ENCODE data around the gene PPP2R3A.

PPP2R3A gene

DNA sequence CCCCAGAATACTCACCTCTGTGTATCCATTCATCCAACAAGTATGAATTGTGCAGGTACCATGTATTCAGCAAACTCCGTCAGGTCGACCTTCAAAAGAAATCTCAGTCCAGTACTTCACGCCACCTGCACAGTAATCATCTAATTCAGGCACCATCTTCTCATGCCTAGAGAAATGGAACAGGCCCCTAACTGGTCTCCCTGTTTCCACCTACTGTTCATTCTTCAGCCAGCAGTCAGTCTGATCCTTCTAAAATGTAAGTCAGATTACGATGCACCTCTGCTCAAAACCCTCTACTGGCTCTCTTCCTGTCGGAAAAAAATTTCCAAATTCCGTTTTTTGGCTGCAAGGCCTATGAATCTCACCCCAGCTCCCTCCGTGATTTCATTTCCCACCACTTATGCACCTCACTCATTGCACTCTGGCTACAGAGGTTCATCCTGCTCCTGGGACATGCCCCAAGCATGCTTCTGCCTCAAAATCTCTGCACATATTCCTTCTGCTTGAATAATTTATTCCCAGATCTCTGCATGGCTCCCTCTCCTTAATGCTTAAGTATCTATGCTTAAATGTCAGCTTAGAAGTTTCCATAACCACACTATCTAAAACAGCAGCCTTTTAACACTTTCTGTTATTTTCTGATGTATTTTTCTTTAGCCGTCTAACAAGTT lies 47.5 kb upstream of the PPP2R3A start:
- Histone ChIP-seq H3K9me3 (replicated peaks in 1 of 2; ENCODE audit: control insufficient read depth in 2 of 2, insufficient read depth in 1 of 2, low read depth in 1 of 2, low read length in 2 of 2) (no peaks in the 10 kb centered on the region), H3K4me3 (ENCODE audit: low read length in 2 of 2) (no peak overlapping the region), H4K8ac (ENCODE audit: low read depth, low read length) (no peak overlapping the region), H2AFZ (ENCODE audit: low read length) (peak overlapping the region; percentile 69), H3K27ac (replicated peaks; ENCODE audit: low read length) (no peak overlapping the region), H2AK5ac (ENCODE audit: low read depth, low read length) (no peak overlapping the region), H2BK5ac (ENCODE audit: low read length) (no peak overlapping the region), H3K4me1 (ENCODE audit: control insufficient read depth in 2 of 2, insufficient read depth in 1 of 2, low read depth in 1 of 2, low read length in 2 of 2) (peaks cover 0 to 2% of the 10 kb centered on the region in 2 donors), H3K23ac (ENCODE audit: low read depth, low read length, poor library complexity) (no peak overlapping the region), H3K9ac (ENCODE audit: low read depth, low read length, poor library complexity) (no peak overlapping the region), H2BK120ac (ENCODE audit: low read depth, low read length) (no peak overlapping the region), H2BK12ac (ENCODE audit: low read length) (no peak overlapping the region), H3K27me3 (ENCODE audit: control insufficient read depth in 3 of 3, insufficient read depth in 3 of 3, low read depth in 1 of 3, low read length in 3 of 3) (no peaks in the 10 kb centered on the region), H3K4me2 (ENCODE audit: insufficient read depth, low read length, poor library complexity, severe bottlenecking) (no peak overlapping the region), H4K91ac (ENCODE audit: low read depth, low read length, poor library complexity) (no peak overlapping the region), H3K79me1 (ENCODE audit: low read depth, low read length) (no peaks in the 10 kb centered on the region), H3K18ac (ENCODE audit: low read length) (no peak overlapping the region), H3K36me3 (replicated peaks in 1 of 2; ENCODE audit: control insufficient read depth in 2 of 2, insufficient read depth in 2 of 2, low read length in 2 of 2) (no peaks in the 10 kb centered on the region), H2BK15ac (ENCODE audit: low read length) (no peak overlapping the region), H3K14ac (ENCODE audit: low read length) (no peak overlapping the region), H3K4ac (ENCODE audit: low read length) (no peak overlapping the region)
- DNase-seq (ENCODE audit: low spot score), result no peak
- no CpG with 5 or more reads among the region's 8 CpGs for WGBS, 2 donors (ENCODE audit: extremely low coverage in 2 of 2, insufficient read length in 2 of 2, insufficient replicate concordance in 1 of 2)

DNA sequence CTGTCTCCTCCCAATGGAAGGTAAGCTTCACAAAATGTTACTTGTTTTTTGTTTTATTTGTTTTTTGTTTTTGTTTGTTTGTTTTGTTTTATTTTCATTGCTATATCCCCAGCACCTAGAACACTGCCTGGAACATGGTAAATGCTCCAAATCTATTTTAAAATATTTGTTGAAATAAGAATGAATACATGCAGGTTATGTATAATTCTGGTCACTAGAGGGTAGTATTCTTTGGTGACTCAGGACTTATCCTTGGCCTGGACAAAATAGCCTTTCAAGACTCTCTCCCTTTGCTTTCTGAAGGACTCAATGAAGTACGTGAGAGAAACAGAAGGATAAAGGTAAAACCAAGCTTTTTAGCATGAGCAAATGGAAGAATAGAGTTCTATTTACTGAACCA lies 46.9 kb upstream of the PPP2R3A start:
- Histone ChIP-seq H2BK5ac (ENCODE audit: low read length) (no peak overlapping the region), H4K91ac (ENCODE audit: low read depth, low read length, poor library complexity) (no peak overlapping the region), H3K4ac (ENCODE audit: low read length) (no peak overlapping the region), H3K14ac (ENCODE audit: low read length) (no peak overlapping the region), H3K4me3 (ENCODE audit: low read length in 2 of 2) (no peak overlapping the region), H2AFZ (ENCODE audit: low read length) (peak overlapping the region; percentile 69), H3K79me1 (ENCODE audit: low read depth, low read length) (no peaks in the 10 kb centered on the region), H2BK12ac (ENCODE audit: low read length) (no peak overlapping the region), H3K36me3 (replicated peaks in 1 of 2; ENCODE audit: control insufficient read depth in 2 of 2, insufficient read depth in 2 of 2, low read length in 2 of 2) (no peaks in the 10 kb centered on the region), H3K9me3 (replicated peaks in 1 of 2; ENCODE audit: control insufficient read depth in 2 of 2, insufficient read depth in 1 of 2, low read depth in 1 of 2, low read length in 2 of 2) (no peaks in the 10 kb centered on the region), H3K9ac (ENCODE audit: low read depth, low read length, poor library complexity) (no peak overlapping the region), H3K4me1 (ENCODE audit: control insufficient read depth in 2 of 2, insufficient read depth in 1 of 2, low read depth in 1 of 2, low read length in 2 of 2) (peaks cover 0 to 2% of the 10 kb centered on the region in 2 donors), H3K18ac (ENCODE audit: low read length) (no peak overlapping the region), H4K8ac (ENCODE audit: low read depth, low read length) (no peak overlapping the region), H3K23ac (ENCODE audit: low read depth, low read length, poor library complexity) (no peak overlapping the region), H3K4me2 (ENCODE audit: insufficient read depth, low read length, poor library complexity, severe bottlenecking) (no peak overlapping the region), H2AK5ac (ENCODE audit: low read depth, low read length) (no peak overlapping the region), H3K27me3 (ENCODE audit: control insufficient read depth in 3 of 3, insufficient read depth in 3 of 3, low read depth in 1 of 3, low read length in 3 of 3) (no peaks in the 10 kb centered on the region), H2BK120ac (ENCODE audit: low read depth, low read length) (no peak overlapping the region), H2BK15ac (ENCODE audit: low read length) (no peak overlapping the region), H3K27ac (replicated peaks; ENCODE audit: low read length) (no peak overlapping the region)
- peak; percentile 11 for DNase-seq (ENCODE audit: low spot score)
- WGBS, 2 donors (ENCODE audit: extremely low coverage in 2 of 2, insufficient read length in 2 of 2, insufficient replicate concordance in 1 of 2), result no CpG with 5 or more reads among the region's 1 CpG

DNA sequence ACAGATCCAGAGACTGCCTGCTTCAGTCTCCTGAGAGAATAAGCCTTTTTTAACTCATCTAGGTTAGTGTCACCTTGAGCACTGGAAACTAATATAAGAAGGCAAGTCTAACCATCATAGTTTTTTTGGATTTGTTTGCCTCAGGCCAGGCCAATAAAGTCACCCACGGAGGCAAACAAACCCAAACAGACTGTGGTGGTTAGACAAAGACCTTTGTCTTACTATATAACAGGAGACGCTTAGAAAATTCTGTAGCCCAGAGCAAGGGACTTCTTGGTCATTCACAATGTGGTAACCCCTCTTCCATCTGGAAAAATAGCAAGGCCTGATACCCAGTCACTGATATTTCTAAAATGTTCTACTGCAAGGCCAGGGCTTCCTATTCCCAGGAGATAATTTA lies 45.3 kb upstream of the PPP2R3A start:
- Histone ChIP-seq H2BK5ac (ENCODE audit: low read length) (no peak overlapping the region), H2BK15ac (ENCODE audit: low read length) (no peak overlapping the region), H2AFZ (ENCODE audit: low read length) (no peak overlapping the region), H3K18ac (ENCODE audit: low read length) (no peak overlapping the region), H3K14ac (ENCODE audit: low read length) (no peak overlapping the region), H2AK5ac (ENCODE audit: low read depth, low read length) (no peak overlapping the region), H3K9me3 (replicated peaks in 1 of 2; ENCODE audit: control insufficient read depth in 2 of 2, insufficient read depth in 1 of 2, low read depth in 1 of 2, low read length in 2 of 2) (no peaks in the 10 kb centered on the region), H2BK120ac (ENCODE audit: low read depth, low read length) (no peak overlapping the region), H3K23ac (ENCODE audit: low read depth, low read length, poor library complexity) (no peak overlapping the region), H3K79me1 (ENCODE audit: low read depth, low read length) (no peaks in the 10 kb centered on the region), H3K9ac (ENCODE audit: low read depth, low read length, poor library complexity) (no peak overlapping the region), H3K4me3 (ENCODE audit: low read length in 2 of 2) (no peak overlapping the region), H4K91ac (ENCODE audit: low read depth, low read length, poor library complexity) (no peak overlapping the region), H3K4ac (ENCODE audit: low read length) (no peak overlapping the region), H3K27ac (replicated peaks; ENCODE audit: low read length) (no peak overlapping the region), H2BK12ac (ENCODE audit: low read length) (no peak overlapping the region), H4K8ac (ENCODE audit: low read depth, low read length) (no peak overlapping the region), H3K36me3 (replicated peaks in 1 of 2; ENCODE audit: control insufficient read depth in 2 of 2, insufficient read depth in 2 of 2, low read length in 2 of 2) (no peaks in the 10 kb centered on the region), H3K4me1 (ENCODE audit: control insufficient read depth in 2 of 2, insufficient read depth in 1 of 2, low read depth in 1 of 2, low read length in 2 of 2) (peaks cover 0 to 2% of the 10 kb centered on the region in 2 donors), H3K27me3 (ENCODE audit: control insufficient read depth in 3 of 3, insufficient read depth in 3 of 3, low read depth in 1 of 3, low read length in 3 of 3) (no peaks in the 10 kb centered on the region), H3K4me2 (ENCODE audit: insufficient read depth, low read length, poor library complexity, severe bottlenecking) (no peak overlapping the region)
- DNase-seq (ENCODE audit: low spot score), result no peak
- no CpG with 5 or more reads among the region's 2 CpGs for WGBS, 2 donors (ENCODE audit: extremely low coverage in 2 of 2, insufficient read length in 2 of 2, insufficient replicate concordance in 1 of 2)

DNA sequence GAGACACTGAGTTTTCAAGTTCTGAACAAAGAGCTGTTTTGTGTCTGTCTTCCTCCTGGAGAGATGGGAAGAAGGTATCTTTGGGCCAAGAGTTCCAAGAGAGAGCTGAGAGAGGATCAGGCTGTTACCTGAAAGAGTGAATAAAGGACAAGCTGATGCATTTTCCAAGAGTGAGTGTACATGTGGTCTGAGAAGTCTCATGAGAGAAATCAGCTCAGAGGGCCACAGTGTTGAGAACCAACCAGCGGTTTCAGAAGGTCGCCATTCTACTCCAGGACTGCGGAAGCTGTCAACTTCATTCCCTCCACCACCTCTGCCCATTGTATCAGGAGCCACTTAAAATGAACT lies 42.7 kb upstream of the PPP2R3A start:
- Histone ChIP-seq H2AK5ac (ENCODE audit: low read depth, low read length) (no peak overlapping the region), H3K18ac (ENCODE audit: low read length) (no peak overlapping the region), H2BK12ac (ENCODE audit: low read length) (no peak overlapping the region), H4K91ac (ENCODE audit: low read depth, low read length, poor library complexity) (no peak overlapping the region), H3K79me1 (ENCODE audit: low read depth, low read length) (no peaks in the 10 kb centered on the region), H3K4me2 (ENCODE audit: insufficient read depth, low read length, poor library complexity, severe bottlenecking) (no peak overlapping the region), H4K8ac (ENCODE audit: low read depth, low read length) (no peak overlapping the region), H2BK15ac (ENCODE audit: low read length) (no peak overlapping the region), H3K36me3 (replicated peaks in 1 of 2; ENCODE audit: control insufficient read depth in 2 of 2, insufficient read depth in 2 of 2, low read length in 2 of 2) (no peaks in the 10 kb centered on the region), H2BK120ac (ENCODE audit: low read depth, low read length) (no peak overlapping the region), H2BK5ac (ENCODE audit: low read length) (no peak overlapping the region), H3K23ac (ENCODE audit: low read depth, low read length, poor library complexity) (no peak overlapping the region), H3K27ac (replicated peaks; ENCODE audit: low read length) (no peak overlapping the region), H3K27me3 (ENCODE audit: control insufficient read depth in 3 of 3, insufficient read depth in 3 of 3, low read depth in 1 of 3, low read length in 3 of 3) (no peaks in the 10 kb centered on the region), H2AFZ (ENCODE audit: low read length) (no peak overlapping the region), H3K4me1 (ENCODE audit: control insufficient read depth in 2 of 2, insufficient read depth in 1 of 2, low read depth in 1 of 2, low read length in 2 of 2) (peaks cover 0 to 2% of the 10 kb centered on the region in 2 donors), H3K4me3 (ENCODE audit: low read length in 2 of 2) (no peak overlapping the region), H3K9ac (ENCODE audit: low read depth, low read length, poor library complexity) (no peak overlapping the region), H3K4ac (ENCODE audit: low read length) (no peak overlapping the region), H3K9me3 (replicated peaks in 1 of 2; ENCODE audit: control insufficient read depth in 2 of 2, insufficient read depth in 1 of 2, low read depth in 1 of 2, low read length in 2 of 2) (no peaks in the 10 kb centered on the region), H3K14ac (ENCODE audit: low read length) (no peak overlapping the region)
- DNase-seq (ENCODE audit: low spot score), result no peak
- no CpG with 5 or more reads among the region's 3 CpGs for WGBS, 2 donors (ENCODE audit: extremely low coverage in 2 of 2, insufficient read length in 2 of 2, insufficient replicate concordance in 1 of 2)

All from neuronal stem cell (in vitro differentiated cells).